Measurements from ENCODE around the gene KDM6B. TPM values are rescaled to one million over a fixed set of nuclear protein-coding genes. Genes with fewer than 3 reads are reported as not detected.
"Not testable (repeated sequence)": the region's sequence is repeated elsewhere in the genome, so short reads cannot be mapped to it uniquely, and the experiment has no call there.

Gene KDM6B, protein sequence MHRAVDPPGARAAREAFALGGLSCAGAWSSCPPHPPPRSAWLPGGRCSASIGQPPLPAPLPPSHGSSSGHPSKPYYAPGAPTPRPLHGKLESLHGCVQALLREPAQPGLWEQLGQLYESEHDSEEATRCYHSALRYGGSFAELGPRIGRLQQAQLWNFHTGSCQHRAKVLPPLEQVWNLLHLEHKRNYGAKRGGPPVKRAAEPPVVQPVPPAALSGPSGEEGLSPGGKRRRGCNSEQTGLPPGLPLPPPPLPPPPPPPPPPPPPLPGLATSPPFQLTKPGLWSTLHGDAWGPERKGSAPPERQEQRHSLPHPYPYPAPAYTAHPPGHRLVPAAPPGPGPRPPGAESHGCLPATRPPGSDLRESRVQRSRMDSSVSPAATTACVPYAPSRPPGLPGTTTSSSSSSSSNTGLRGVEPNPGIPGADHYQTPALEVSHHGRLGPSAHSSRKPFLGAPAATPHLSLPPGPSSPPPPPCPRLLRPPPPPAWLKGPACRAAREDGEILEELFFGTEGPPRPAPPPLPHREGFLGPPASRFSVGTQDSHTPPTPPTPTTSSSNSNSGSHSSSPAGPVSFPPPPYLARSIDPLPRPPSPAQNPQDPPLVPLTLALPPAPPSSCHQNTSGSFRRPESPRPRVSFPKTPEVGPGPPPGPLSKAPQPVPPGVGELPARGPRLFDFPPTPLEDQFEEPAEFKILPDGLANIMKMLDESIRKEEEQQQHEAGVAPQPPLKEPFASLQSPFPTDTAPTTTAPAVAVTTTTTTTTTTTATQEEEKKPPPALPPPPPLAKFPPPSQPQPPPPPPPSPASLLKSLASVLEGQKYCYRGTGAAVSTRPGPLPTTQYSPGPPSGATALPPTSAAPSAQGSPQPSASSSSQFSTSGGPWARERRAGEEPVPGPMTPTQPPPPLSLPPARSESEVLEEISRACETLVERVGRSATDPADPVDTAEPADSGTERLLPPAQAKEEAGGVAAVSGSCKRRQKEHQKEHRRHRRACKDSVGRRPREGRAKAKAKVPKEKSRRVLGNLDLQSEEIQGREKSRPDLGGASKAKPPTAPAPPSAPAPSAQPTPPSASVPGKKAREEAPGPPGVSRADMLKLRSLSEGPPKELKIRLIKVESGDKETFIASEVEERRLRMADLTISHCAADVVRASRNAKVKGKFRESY (N-terminal part only)
- polyA plus RNA-seq (2012; ENCODE audit: insufficient read depth, insufficient read length): 18.9 TPM

DNA sequence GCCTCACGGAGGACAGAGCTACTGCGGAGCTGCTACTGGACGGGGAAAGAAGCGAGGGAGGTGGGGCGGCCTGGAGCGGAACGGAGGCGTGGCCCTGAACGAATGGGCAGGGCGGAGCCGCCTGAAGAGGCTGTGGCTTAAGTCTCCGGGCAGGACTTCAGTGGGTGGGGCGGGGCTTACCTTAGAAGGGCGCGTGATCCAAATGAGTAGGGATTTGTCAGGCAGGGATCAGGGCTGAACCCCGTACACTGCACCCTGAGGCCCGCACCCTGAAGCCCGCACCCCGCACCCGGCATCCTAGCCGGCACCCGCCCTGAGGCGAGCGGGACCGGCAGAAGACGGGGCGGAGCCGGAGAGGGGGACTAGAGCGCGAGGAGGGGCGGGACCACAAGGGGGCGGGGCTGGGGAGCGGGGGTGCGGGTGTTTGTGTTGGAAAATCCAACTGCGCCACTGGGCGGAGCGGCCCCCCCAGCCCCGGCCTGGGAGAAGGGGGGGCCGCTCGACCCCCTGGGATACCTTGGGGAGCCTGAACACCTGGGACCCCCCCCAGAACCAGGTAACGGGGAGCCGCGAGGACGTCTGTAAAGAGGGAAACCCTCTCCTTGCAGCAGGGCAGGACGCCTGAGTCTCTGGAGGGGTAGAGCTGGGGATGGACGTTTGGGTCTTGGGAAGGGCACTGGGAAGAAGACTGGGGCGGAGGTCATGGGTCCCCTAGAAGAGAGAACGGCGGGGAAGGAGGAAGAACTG, at the start of gene KDM6B:
TSS of gene KDM6B (plus strand) at position 423 of the 747 bp plus-strand sequence. CDS start 11,338 bp downstream, outside the sequence.
- peak within 1 kb of the TSS; percentile 69 for H3K4me3 ChIP-seq (ENCODE audit: low read length)
- DNase-seq (ENCODE audit: low read depth, low spot score): peak; percentile 80

DNA sequence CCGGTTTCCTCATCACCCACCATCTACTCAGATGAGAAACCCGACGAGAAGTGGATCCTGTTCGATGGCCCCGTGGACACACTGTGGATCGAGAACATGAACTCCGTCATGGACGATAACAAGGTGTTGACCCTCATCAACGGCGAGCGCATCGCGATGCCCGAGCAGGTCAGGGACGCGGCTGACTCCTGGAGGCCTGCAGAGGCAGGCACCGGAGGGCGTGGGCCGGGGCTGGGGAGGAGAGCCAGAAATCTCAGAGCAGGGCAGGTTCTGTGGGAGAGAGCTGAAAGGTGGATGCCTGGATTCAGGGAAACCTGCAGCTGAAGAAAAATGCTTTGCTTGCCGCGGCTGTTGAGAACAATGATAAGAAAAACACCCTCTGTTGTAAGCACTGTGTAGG, 47.2 kb upstream of the KDM6B start:
- DNase-seq (ENCODE audit: low read depth, low spot score): no peak
- H3K4me3 ChIP-seq (ENCODE audit: low read length): no peak overlapping the region

DNA sequence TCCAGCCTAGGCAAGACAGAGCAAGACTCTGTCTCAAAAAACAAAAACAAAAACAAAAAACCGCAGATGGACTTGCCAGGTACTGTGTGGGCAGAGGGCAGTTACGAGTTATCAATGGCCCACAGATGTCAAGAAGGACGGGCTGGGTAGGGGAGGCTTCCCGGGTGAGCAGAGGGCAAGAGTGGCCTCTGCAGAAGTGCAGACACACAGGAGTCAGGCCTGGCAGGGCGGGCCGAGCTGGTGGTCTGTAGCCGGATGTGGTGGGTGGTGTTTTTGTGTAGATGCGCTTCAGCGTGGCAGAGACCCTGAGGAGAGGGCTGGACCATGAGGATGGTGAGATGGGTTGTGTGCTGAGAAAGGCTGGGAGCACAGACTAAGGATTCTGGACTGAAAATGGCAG, 44.9 kb upstream of the KDM6B start:
- H3K4me3 ChIP-seq (ENCODE audit: low read length): no peak overlapping the region
- no peak for DNase-seq (ENCODE audit: low read depth, low spot score)

DNA sequence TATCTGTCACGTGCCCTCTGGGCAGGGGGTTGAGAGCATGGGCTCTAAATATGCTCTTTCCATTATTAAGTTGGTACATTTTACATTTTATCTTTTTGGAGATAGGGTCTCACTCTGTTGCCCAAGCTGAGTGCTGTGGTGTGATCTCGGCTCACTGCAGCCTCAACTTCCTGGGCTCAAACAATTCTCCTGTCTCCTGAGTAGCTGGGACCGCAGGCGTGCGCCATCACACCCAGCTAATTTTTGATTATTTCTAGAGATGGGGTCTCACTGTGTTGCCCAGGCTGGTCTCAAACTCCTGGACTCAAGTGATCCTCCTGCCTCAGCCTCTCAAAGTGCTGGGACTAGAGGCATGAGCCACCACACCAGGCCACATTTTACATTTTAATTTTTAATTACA, 43.9 kb upstream of the KDM6B start:
- H3K4me3 ChIP-seq (ENCODE audit: low read length): no peak overlapping the region

DNA sequence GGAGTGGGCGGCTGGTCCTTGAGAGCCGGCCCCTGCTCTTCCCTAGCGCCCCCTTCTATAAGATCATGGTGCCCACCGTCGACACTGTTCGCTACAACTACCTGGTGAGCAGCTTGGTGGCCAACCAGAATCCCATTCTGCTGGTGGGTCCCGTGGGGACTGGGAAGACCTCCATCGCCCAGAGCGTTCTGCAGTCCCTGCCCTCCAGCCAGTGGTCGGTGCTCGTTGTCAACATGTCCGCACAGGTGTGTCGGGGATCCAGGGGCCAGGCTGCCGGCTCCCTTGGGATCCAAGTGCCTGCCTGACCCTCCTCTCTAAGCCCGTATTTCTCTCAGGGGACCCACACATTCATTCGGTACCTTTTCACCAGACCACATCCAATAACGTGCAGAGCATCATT, 41.4 kb upstream of the KDM6B start:
- DNase-seq (ENCODE audit: low read depth, low spot score): no peak
- no peak overlapping the region for H3K4me3 ChIP-seq (ENCODE audit: low read length)

More for the DNA sequence above, 43.9 kb upstream of the KDM6B start:
- DNase-seq (ENCODE audit: low read depth, low spot score): no peak

DNA sequence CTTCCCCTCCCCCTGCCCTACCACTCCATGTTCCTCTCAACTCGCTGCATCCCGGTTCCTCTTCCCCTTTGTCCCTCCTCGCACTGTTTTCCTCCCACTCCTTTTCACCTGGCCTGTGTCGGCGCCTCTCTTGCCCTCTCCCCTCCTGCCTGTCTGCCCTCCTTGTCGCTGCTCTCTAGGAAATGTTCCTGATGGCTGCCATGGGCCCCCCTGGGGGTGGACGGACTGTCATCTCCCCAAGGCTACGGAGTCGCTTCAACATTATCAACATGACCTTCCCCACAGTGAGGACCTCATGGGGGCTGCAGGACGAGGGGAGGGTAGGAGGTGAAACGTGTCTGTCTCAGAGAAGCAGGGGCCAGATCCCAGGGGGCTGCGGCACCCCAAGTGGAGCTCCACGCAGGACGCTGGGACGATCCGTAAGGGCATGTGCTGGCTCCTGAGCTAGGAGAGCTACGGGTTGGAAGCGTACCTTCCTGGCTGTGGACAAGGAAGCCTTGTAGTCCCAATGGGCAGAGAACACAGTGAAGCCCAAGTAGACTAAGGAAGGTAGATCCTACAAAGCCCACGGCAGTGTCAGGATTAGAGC, 39.8 kb upstream of the KDM6B start:
- DNase-seq (ENCODE audit: low read depth, low spot score): no peak
- H3K4me3 ChIP-seq (ENCODE audit: low read length): no peak overlapping the region

DNA sequence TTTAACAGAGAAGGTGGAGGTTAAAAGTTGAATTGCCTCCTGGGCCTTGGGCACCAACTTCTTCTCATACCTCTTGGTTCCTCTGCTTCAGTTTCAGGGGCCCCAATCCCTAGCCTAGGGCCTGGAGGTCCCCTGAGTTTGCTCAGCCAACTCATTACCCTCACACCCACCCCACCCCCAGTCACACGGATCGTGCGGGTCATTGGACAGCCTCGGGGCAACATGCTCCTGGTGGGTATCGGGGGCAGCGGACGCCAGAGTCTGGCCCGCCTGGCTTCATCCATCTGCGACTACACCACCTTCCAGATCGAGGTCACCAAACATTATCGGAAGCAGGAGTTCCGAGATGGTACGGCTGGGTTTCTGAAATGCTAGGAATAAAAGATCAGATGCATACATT, 36.0 kb upstream of the KDM6B start:
- DNase-seq (ENCODE audit: low read depth, low spot score): no peak
- no peak overlapping the region for H3K4me3 ChIP-seq (ENCODE audit: low read length)

DNA sequence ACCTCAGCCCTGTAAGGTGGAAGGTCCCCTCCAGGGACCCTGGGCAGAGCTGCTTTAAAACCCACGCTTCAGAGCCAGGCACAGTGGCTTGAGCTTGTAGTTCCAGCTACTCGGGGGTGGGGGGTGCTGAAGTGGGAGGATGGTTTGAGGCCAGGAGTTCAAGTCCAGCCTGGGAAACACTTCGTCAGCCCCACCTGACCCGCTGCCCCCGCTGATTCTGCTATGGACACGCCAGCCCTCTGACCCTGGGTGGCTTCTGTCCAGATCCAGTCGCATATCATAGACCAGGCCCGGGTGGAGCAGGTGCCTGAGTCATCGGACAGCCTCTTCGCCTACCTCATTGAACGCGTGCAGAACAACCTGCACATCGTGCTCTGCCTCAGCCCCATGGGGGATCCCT, 35.2 kb upstream of the KDM6B start:
- H3K4me3 ChIP-seq (ENCODE audit: low read length): no peak overlapping the region
- no peak for DNase-seq (ENCODE audit: low read depth, low spot score)

DNA sequence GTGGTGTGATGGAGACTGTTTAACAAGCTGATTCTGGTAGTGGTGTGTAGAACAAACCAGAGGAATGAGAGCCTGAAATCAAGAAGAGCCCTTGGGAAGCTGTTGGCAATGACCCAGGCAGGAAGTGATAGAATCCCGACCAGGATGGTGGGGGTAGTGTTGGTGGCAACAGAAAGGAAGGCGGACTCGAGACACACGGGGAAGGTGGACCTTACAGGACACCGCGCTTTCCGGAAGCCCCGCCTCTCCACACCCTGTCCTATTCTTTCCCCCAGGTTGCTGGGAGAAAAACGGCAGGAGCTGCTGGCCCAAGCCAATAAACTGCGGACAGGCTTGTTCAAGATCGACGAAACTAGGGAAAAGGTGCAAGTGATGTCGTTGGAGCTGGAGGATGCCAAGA, 30.0 kb upstream of the KDM6B start:
- no peak overlapping the region for H3K4me3 ChIP-seq (ENCODE audit: low read length)
- DNase-seq (ENCODE audit: low read depth, low spot score): no peak

DNA sequence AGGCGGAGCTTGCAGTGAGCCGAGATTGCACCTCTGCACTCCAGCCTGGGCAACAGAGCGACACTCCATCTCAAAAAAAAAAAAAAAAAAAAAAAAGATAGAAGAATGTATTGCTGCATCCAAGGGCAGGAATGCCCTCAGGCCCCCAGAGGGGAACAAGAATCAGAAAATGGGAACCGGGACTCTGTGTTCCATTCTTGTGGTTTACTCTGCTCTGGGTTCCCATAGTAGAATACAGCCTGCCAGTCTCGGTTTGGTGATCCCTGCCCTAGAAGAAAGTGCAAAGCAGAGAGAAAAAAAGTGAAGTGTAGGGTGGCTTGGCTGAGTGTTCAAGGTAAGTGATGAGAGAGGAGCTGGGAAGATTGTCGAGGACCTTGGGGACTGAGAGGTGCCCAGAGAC, 27.4 kb upstream of the KDM6B start:
- DNase-seq (ENCODE audit: low read depth, low spot score): no peak
- H3K4me3 ChIP-seq (ENCODE audit: low read length): no peak overlapping the region

DNA sequence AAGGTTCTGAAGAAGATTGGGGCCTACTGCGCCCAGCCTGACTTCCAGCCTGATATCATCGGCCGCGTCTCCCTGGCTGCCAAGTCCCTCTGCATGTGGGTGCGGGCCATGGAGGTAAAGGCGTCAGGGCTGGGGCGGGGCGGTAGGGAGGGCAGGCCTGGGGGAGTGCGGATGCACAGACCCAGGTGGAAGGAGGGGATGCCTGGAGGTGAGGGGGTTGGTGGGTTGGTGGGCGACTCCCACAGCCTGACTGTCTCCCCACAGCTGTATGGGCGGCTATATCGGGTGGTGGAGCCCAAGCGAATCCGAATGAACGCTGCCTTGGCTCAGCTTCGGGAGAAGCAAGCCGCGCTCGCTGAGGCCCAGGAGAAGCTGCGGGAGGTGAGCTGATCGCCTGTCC, 26.8 kb upstream of the KDM6B start:
- no peak overlapping the region for H3K4me3 ChIP-seq (ENCODE audit: low read length)
- no peak for DNase-seq (ENCODE audit: low read depth, low spot score)

DNA sequence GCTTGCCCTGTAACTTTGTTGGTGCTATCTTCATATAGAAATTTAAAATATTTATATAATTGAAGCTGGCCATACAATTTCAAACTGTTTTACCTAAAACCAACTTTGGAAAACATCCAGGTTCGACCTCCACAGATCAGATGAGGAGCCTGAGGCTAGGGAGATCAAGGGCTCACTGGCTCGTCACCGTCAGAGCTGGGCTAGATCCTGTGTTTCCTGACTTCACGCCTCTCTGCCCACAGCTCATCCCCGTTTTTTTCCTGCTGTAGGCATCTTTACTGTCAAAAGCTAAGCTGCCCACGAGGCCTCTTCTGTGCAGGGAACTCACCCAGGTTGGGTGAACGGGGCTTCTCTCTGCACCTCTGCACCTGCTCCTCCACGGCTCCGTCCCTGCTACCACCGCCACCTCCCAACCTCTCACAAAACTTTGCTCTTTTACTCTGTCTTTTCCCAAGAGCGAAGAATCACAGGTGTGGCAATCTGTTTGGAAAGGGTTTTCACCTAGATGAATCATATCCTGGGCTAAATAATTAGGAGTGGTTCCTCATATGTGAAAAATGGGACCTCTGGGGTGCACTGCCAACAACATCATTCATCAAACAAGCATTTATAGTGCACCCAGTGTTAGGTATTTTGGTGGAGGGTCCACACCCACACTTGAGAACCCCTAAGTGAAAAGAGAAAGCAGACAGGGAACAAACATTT, 24.8 kb upstream of the KDM6B start:
- no peak for DNase-seq (ENCODE audit: low read depth, low spot score)
- no peak overlapping the region for H3K4me3 ChIP-seq (ENCODE audit: low read length)

DNA sequence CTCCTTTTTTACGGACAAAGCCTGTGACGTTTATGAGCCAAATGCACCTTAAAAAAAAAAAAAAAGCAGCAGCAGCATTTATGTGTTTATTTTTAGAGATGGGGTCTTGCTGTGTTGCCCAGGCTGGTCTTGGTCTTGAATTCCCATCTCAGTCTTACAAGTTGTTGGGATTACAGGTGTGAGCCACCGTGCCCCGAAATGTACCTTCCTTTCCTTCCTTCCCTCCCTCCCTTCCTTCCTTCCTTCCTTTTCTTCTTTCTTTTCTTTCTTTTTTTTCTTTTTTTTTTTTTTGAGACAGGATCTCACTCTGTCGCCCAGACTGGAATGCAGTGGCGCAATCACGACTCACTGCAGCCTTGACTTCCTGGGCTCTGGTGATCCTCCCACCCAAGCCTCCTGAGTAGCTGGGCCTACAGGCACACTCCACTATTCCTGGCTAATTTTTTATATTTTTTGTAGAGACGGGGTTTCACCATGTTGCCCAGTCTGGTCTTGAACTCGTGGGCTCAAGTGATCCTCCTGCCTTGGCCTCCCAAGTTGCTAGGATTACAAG, 24.1 kb upstream of the KDM6B start:
- not testable (repeated sequence) for DNase-seq (ENCODE audit: low read depth, low spot score); H3K4me3 ChIP-seq (ENCODE audit: low read length)

DNA sequence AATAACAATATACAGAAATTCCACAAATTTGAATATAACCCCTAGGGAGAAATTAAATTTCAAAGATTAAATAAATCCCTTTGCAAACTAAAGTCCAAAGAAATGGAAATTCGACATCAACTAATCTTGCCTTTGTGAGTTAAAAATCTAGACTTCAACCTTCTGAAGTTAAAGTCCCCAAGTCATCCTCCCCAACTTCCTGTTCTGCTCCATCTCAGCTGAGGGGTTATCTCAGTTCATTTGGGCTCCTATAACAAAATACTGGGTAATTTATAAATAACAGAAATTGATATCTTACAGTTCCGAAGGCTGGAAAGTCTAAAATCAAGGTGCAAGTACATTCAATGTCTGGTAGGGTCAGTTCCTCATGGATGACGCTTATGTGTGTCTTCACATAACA, 22.8 kb upstream of the KDM6B start:
- no peak for DNase-seq (ENCODE audit: low read depth, low spot score)
- H3K4me3 ChIP-seq (ENCODE audit: low read length): no peak overlapping the region

DNA sequence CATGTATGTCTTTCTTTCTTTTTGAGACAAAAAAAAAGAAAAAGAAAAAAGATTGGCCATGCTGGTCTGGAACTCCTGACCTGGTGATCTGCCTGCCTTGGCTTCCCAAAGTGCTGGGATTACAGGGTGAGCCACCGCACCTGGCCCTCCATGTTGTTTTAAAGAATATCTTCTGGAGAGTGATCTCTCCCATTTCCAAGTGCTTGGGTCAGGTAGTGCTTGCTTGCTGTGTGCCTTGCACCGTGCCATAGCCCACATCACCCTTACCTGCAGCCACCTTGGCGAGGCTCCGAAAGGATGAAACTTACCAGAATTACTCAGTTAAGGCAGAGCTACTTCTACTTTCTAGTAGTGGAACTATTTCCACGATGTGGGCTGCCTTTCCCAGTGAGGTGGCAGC, 19.0 kb upstream of the KDM6B start:
- H3K4me3 ChIP-seq (ENCODE audit: low read length): no peak overlapping the region
- no peak for DNase-seq (ENCODE audit: low read depth, low spot score)

DNA sequence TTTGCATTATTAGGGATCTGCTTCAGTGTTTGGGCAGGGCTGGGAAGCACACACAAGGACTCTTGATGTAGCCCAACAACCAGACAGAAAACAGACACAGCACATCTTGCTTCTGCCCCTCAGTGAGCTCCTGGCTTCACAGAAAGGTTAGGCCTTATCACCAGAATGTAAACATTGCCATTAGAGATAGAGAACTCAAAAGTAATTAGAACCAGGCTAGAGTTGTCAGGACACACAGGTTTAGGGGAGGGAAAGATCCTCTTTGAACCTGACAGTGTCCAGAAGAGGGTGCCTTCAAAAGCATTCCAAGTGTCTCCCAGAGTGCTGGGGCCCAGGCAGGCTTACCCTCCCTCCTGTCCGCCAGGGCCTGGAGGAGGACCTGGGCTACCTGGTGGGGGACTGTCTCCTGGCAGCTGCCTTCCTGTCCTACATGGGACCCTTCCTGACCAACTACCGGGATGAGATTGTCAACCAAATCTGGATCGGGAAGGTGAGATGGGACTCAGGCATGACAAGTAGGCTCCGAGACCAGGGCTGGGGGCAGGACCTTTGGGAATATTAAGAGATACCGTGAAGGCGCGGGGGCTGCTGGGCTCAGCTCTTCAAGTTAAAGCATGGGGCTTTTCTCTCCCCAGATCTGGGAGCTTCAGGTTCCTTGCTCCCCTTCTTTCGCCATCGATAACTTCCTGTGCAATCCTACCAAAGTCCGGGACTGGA, 16.9 kb upstream of the KDM6B start:
- DNase-seq (ENCODE audit: low read depth, low spot score): no peak
- no peak overlapping the region for H3K4me3 ChIP-seq (ENCODE audit: low read length)

DNA sequence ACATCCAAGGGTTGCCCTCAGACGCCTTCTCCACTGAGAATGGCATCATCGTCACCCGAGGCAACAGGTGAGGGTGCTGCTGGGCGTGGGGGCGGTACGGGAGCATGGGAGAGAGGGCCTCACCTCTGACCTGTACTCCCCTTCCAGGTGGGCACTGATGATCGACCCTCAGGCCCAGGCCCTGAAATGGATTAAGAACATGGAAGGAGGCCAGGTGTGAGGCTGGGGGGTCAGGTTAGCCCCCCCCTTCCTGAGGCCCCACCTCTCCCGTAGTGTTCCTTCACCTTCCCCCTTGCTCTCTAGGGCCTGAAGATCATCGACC, 16.4 kb upstream of the KDM6B start:
- no peak overlapping the region for H3K4me3 ChIP-seq (ENCODE audit: low read length)
- no peak for DNase-seq (ENCODE audit: low read depth, low spot score)

Measured in Jurkat, Clone E6-1 (cell line).